Measurements from ENCODE around the gene HES2. TPM values are rescaled to one million over a fixed set of nuclear protein-coding genes. Genes with fewer than 3 reads are reported as not detected.

The HES2 gene
- total and polyA plus RNA-seq, 2 of the 4 experiments (the other 2 are of a cell fraction), result not detected

DNA sequence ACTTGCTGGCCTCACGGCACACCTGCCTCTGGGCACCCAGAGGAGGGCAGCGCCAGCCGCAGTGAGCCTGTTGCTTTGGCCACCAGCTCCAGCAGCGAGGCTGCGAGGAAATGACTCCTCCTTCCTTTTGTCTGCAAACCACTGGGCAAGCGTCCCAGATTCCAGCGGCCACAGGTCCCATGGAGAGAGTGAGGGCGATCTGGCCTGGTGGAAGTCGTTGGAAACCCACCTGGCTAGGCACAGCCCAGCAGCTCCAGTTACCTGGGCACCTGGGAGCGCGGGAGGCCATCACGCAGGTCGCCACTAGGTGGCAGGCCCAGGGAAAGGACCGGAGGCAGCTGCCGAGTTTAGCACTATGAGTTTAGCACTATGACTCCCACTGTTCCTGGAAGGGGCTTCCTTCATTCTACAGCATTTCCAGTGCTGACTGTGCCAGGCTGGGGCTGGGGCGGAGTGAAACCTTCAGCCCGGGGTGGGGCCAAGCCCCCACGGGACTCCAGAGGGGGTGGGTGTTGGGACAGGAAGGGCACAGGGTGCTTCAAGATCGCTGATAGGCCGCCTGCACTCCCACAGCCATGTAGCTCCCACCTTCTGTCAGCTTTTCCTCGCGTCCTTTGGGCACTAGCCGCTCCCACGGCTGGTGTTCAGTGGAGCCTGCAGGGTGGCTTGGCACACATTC, 3.7 kb upstream of the HES2 start:
- H2BK120ac ChIP-seq (ENCODE audit: low read depth, low read length), result no peak overlapping the region
- H2BK15ac ChIP-seq (ENCODE audit: low read depth, low read length), result no peak overlapping the region
- POLR2A ChIA-PET (ENCODE audit: unreplicated experiment), result no interaction called here
- no peak overlapping the region for H4K5ac ChIP-seq (ENCODE audit: low read depth, low read length)
- peaks cover 91% of the 10 kb centered on the region for H3K27me3 ChIP-seq (ENCODE audit: control insufficient read depth, insufficient read depth, low read length)
- no peak for DNase-seq
- no peak overlapping the region for H3K4me2 ChIP-seq (ENCODE audit: low read depth, low read length)
- no peak overlapping the region for H3K27ac ChIP-seq (ENCODE audit: insufficient read depth, low read length)
- no peak overlapping the region for H3K18ac ChIP-seq (ENCODE audit: low read depth, low read length)
- no peaks in the 10 kb centered on the region for H3K9me3 ChIP-seq (ENCODE audit: control insufficient read depth, insufficient read depth, low read length)
- H3K9me1 ChIP-seq (ENCODE audit: insufficient read depth, low read length), result no peaks in the 10 kb centered on the region
- H3K79me1 ChIP-seq (ENCODE audit: low read depth in 1 of 2, low read length in 2 of 2), result no peaks in the 10 kb centered on the region
- no peak overlapping the region for H3K4ac ChIP-seq (ENCODE audit: low read depth, low read length)
- H3K9ac ChIP-seq (ENCODE audit: low read depth, low read length), result no peak overlapping the region
- no peak overlapping the region for H2AK5ac ChIP-seq (ENCODE audit: low read depth, low read length)
- in situ Hi-C loops (cut with MboI; ENCODE audit: low sequenced_read_pairs), result no loop called here
- no TSS peak for BruUV-seq (replicated peaks)
- peak overlapping the region; percentile 37 for H2AK9ac ChIP-seq (replicated peaks; ENCODE audit: low read depth, low read length, poor library complexity)
- CTCF ChIA-PET, result interaction anchor here (1.5 kb wide), 1 partner anchor 9 kb away, joined by 7 read pairs; no protein-coding TSS in a partner anchor
- H2AFZ ChIP-seq (replicated peaks; ENCODE audit: low read length, poor library complexity), result peak overlapping the region; percentile 52
- ATAC-seq (ENCODE audit: low read depth), result 0 out of 2 replicates have a peak, but pooled peaks have one; percentile 12
- TF ChIP-seq MAZ (IDR thresholded peaks at IDR 0.05; ENCODE audit: borderline replicate concordance, low read depth, low read length), result no peak
- TF ChIP-seq, protein P1, sequence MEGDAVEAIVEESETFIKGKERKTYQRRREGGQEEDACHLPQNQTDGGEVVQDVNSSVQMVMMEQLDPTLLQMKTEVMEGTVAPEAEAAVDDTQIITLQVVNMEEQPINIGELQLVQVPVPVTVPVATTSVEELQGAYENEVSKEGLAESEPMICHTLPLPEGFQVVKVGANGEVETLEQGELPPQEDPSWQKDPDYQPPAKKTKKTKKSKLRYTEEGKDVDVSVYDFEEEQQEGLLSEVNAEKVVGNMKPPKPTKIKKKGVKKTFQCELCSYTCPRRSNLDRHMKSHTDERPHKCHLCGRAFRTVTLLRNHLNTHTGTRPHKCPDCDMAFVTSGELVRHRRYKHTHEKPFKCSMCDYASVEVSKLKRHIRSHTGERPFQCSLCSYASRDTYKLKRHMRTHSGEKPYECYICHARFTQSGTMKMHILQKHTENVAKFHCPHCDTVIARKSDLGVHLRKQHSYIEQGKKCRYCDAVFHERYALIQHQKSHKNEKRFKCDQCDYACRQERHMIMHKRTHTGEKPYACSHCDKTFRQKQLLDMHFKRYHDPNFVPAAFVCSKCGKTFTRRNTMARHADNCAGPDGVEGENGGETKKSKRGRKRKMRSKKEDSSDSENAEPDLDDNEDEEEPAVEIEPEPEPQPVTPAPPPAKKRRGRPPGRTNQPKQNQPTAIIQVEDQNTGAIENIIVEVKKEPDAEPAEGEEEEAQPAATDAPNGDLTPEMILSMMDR (conservative IDR thresholded peaks at IDR 0.05; ENCODE audit: low read depth, low read length), result peak; percentile 39
- no peaks in the 10 kb centered on the region for H3K36me3 ChIP-seq (ENCODE audit: control insufficient read depth, insufficient read depth, low read length)
- H4K91ac ChIP-seq (ENCODE audit: insufficient read depth, low read depth, low read length), result no peak overlapping the region
- no peak overlapping the region for H3K23ac ChIP-seq (ENCODE audit: low read depth, low read length)
- no peak overlapping the region for H2BK5ac ChIP-seq (ENCODE audit: low read depth, low read length, poor library complexity, severe bottlenecking)
- no peak overlapping the region for H4K8ac ChIP-seq (ENCODE audit: low read depth in 2 of 2, low read length in 2 of 2)
- no peak overlapping the region for H2BK20ac ChIP-seq (ENCODE audit: low read depth, low read length)
- H4K20me1 ChIP-seq (ENCODE audit: insufficient read depth, low read length), result peaks cover 11% of the 10 kb centered on the region; the same call in 1 of the 2 replicates
- intact Hi-C loops (cut with micrococcal nuclease), result no loop called here
- dilution Hi-C loops (cut with HindIII; ENCODE audit: low sequenced_read_pairs, unreplicated experiment), result no loop called here
- H3K14ac ChIP-seq (replicated peaks; ENCODE audit: low read depth, low read length), result no peak overlapping the region
- no peak overlapping the region for H3K56ac ChIP-seq (ENCODE audit: extremely low read depth, insufficient read depth, low read length)
- no peaks in the 10 kb centered on the region; the same call in 1 of the 2 replicates for H3K4me1 ChIP-seq (ENCODE audit: control insufficient read depth, insufficient read depth, low read length)
- H3K4me3 ChIP-seq (ENCODE audit: insufficient read depth, low read depth, low read length), result no peak overlapping the region
- WGBS, 2 experiments (ENCODE audit: extremely low coverage in 2 of 2, insufficient read length in 1 of 2), result 8% methylated on average over 11 of the region's 24 CpGs; no CpG with 5 or more reads in 1 of the 2 experiments
